A673 (cell line): ENCODE measurements around the gene EDIL3. TPM values are rescaled to one million over a fixed set of nuclear protein-coding genes. Genes with fewer than 3 reads are reported as not detected.
A peak's percentile ranks its signal among the peaks of the same experiment; 100 is the strongest.

ENCODE experiments used
- BruUV-seq: library from RNA; stranded (reverse); fragments of 400-500 nt; replicated peaks from 2 replicates; lab custom pipeline; 2021; lab: Mats Ljungman, UMichigan
- CTCF ChIA-PET: fragments of 300-600 bp; sonication (Branson Sonifier 250); formaldehyde crosslinking; loops from one replicate; lab custom pipeline; 2022; ENCODE audit warnings: antibody characterized with exemption; lab: Charles Lee
- POLR2A ChIA-PET: fragments of 300-600 bp; sonication (Branson Sonifier 250); formaldehyde crosslinking; loops from one replicate; lab custom pipeline; 2022; ENCODE audit warnings: antibody characterized with exemption; ENCODE audit not compliant: low non-redundant PET; lab: Charles Lee
- DNase-seq: peaks from one replicate; pipeline ENCODE4 v3.0.0-alpha.2; 2015; ENCODE audit warnings: low spot score
- H3K27ac ChIP-seq: fragments of 200-600 bp; sonication (generic); 2 replicates; pipeline ENCODE4 v1.5.1; 2016; ENCODE audit warnings: mixed run types, low read depth, mild to moderate bottlenecking, mixed read lengths, antibody characterized with exemption, low read length; ENCODE audit not compliant: poor library complexity, severe bottlenecking
- H3K27me3 ChIP-seq: fragments of 200-600 bp; sonication (generic); replicated peaks from 2 replicates; pipeline ENCODE4 v1.6.1; 2017; ENCODE audit warnings: mixed run types, low read depth, mild to moderate bottlenecking, mixed read lengths, antibody characterized with exemption, low read length; ENCODE audit not compliant: insufficient read depth, poor library complexity
- H3K36me3 ChIP-seq: fragments of 200-600 bp; sonication (generic); 2 replicates; pipeline ENCODE4 v1.6.1; 2016; ENCODE audit warnings: mixed run types, mild to moderate bottlenecking, mixed read lengths, antibody characterized with exemption, low read length; ENCODE audit not compliant: insufficient read depth, poor library complexity, severe bottlenecking
- H3K4me1 ChIP-seq: fragments of 200-600 bp; sonication (generic); 2 replicates; pipeline ENCODE4 v1.6.1; 2017; ENCODE audit warnings: mixed run types, mild to moderate bottlenecking, mixed read lengths, antibody characterized with exemption, low read length; ENCODE audit not compliant: insufficient read depth, poor library complexity, severe bottlenecking
- H3K4me3 ChIP-seq: fragments of 200-600 bp; sonication (generic); 2 replicates; pipeline ENCODE4 v1.5.1; 2016; ENCODE audit warnings: low read depth, mixed run types, mild to moderate bottlenecking, mixed read lengths, low read length; ENCODE audit not compliant: poor library complexity, severe bottlenecking
- H3K9me3 ChIP-seq: fragments of 200-600 bp; sonication (generic); 2 replicates; pipeline ENCODE4 v1.6.1; 2016; ENCODE audit warnings: mixed run types, low read depth, mild to moderate bottlenecking, mixed read lengths, antibody characterized with exemption, low read length; ENCODE audit not compliant: poor library complexity, severe bottlenecking
- EZH2 ChIP-seq: fragments of 200-600 bp; sonication (generic); IDR thresholded peaks from 2 replicates; pipeline ENCODE4 v1.6.1; 2017; ENCODE audit warnings: borderline replicate concordance, low read depth, mild to moderate bottlenecking, mixed read lengths, antibody characterized with exemption, low read length; ENCODE audit not compliant: poor library complexity, severe bottlenecking
- intact Hi-C: fragments of 100-400 bp; cut with micrococcal nuclease; formaldehyde crosslinking; loops from one replicate; pipeline ENCODE4 v1.10.0; 2022; ENCODE audit not compliant: unreplicated experiment
- total RNA-seq: library from RNA; stranded (reverse); gene quantifications from 2 replicates; pipeline ENCODE4 v1.2.3, GENCODE V29; 2021
- TF ChIP-seq, protein P1 (sequence below): fragments of 300-800, 200-600 bp; sonication (generic); conservative IDR thresholded peaks from 2 replicates; pipeline ENCODE4 v1.5.1; 2017; ENCODE audit warnings: low read depth, mild to moderate bottlenecking, antibody characterized with exemption, low read length, moderate library complexity, mixed read lengths

Gene EDIL3
- total RNA-seq, 1 experiment from 2014 or later, result 4.6 TPM

GRCh38 chr5:84275609-84276008 is 109.1 kb downstream of the EDIL3 start:
- no peak for DNase-seq
- Histone ChIP-seq H3K27me3 (no peaks in the 10 kb centered on the region), H3K27ac (no peak overlapping the region), H3K36me3 (no peaks in the 10 kb centered on the region), H3K4me3 (no peak overlapping the region), H3K9me3 (no peaks in the 10 kb centered on the region), H3K4me1 (no peaks in the 10 kb centered on the region)
- intact Hi-C loops, result loop anchor here (5.0 to 10.0 kb wide), 2 partner anchors 107 to 179 kb away; partner anchors contain the start of gene EDIL3
- TF ChIP-seq, protein P1, sequence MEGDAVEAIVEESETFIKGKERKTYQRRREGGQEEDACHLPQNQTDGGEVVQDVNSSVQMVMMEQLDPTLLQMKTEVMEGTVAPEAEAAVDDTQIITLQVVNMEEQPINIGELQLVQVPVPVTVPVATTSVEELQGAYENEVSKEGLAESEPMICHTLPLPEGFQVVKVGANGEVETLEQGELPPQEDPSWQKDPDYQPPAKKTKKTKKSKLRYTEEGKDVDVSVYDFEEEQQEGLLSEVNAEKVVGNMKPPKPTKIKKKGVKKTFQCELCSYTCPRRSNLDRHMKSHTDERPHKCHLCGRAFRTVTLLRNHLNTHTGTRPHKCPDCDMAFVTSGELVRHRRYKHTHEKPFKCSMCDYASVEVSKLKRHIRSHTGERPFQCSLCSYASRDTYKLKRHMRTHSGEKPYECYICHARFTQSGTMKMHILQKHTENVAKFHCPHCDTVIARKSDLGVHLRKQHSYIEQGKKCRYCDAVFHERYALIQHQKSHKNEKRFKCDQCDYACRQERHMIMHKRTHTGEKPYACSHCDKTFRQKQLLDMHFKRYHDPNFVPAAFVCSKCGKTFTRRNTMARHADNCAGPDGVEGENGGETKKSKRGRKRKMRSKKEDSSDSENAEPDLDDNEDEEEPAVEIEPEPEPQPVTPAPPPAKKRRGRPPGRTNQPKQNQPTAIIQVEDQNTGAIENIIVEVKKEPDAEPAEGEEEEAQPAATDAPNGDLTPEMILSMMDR, result no peak
- no peak for TF ChIP-seq EZH2
- CTCF ChIA-PET, result interaction anchor here (1.2 kb wide), 1 partner anchor 773 kb away, joined by 3 read pairs; no protein-coding TSS in a partner anchor
- BruUV-seq, result no TSS peak
- POLR2A ChIA-PET, result no interaction called here

- H3K27me3 ChIP-seq, result no peaks in the 10 kb centered on the region
- no peak overlapping the region for H3K27ac ChIP-seq
- BruUV-seq, result no TSS peak
- DNase-seq, result peak; percentile 47
- no peak overlapping the region for H3K4me3 ChIP-seq
- TF ChIP-seq, protein P1, result peak; percentile 65
- no peak for TF ChIP-seq EZH2
- H3K9me3 ChIP-seq, result no peaks in the 10 kb centered on the region
- no peaks in the 10 kb centered on the region for H3K4me1 ChIP-seq
- H3K36me3 ChIP-seq, result no peaks in the 10 kb centered on the region
- CTCF ChIA-PET, result interaction anchor here (1.2 kb wide), 1 partner anchor 774 kb away, joined by 3 read pairs; no protein-coding TSS in a partner anchor
- POLR2A ChIA-PET, result no interaction called here
- intact Hi-C loops, result loop anchor here (5.0 to 10.0 kb wide), 2 partner anchors 107 to 180 kb away; partner anchors contain the start of gene EDIL3
Measured at GRCh38 chr5:84274585-84275468, 109.9 kb downstream of the EDIL3 start.

DNA sequence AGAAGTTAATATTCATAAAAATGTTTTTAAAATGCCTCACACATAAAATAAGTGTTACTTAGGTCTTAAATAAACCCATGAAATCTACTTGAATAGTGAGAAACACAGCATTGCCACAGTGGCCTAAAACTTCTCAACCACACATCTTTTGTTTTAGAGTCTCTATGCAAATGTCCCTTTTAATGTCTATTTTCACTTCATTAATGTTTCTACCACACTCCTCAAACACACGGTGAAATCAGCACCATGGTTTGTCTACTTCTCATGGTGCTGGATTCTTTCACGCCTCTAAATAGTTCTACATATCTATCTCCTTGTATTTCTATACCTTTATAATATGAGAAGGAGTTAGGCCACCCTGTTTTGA is 111.2 kb downstream of the EDIL3 start:
- ChIA-PET POLR2A (no interaction called here), CTCF (no interaction called here)
- Histone ChIP-seq H3K4me3 (no peak overlapping the region), H3K4me1 (no peaks in the 10 kb centered on the region), H3K36me3 (no peaks in the 10 kb centered on the region), H3K9me3 (no peaks in the 10 kb centered on the region), H3K27ac (no peak overlapping the region), H3K27me3 (no peaks in the 10 kb centered on the region)
- intact Hi-C loops, result loop anchor here (10.0 kb wide), 1 partner anchor 181 kb away; no protein-coding TSS in a partner anchor
- DNase-seq, result no peak
- TF ChIP-seq, protein P1, result no peak
- no peak for TF ChIP-seq EZH2
- no TSS peak for BruUV-seq
